Activated naive CD4-positive, alpha-beta T cell treated with anti-CD3 and anti-CD28 coated beads, Interleukin-2, amount 10 ng/mL, durations not matched to agents 7 days and 5 days (primary cell): Measurements from ENCODE around the gene GADD45GIP1.
"Not testable (repeated sequence)": the region's sequence is repeated elsewhere in the genome, so short reads cannot be mapped to it uniquely, and the experiment has no call there.

Experiments
- CTCF ChIA-PET: fragments of 350-600 bp; sonication (Branson Sonifier 250); formaldehyde crosslinking; loops from one replicate; lab custom pipeline; 2021; ENCODE audit warnings: antibody characterized with exemption; lab: Charles Lee
- DNase-seq: peaks from one replicate; pipeline ENCODE4 v3.0.0-alpha.2; 2020
- H3K27ac Mint-ChIP-seq: one replicate; pipeline ENCODE4 v1.8.0; 2021; ENCODE audit warnings: mild to moderate bottlenecking, moderate library complexity, mixed read lengths
- H3K27me3 Mint-ChIP-seq: one replicate; pipeline ENCODE4 v1.8.0; 2021; ENCODE audit warnings: mild to moderate bottlenecking, mixed read lengths
- H3K36me3 Mint-ChIP-seq: one replicate; pipeline ENCODE4 v1.8.0; 2021; ENCODE audit warnings: mixed read lengths
- H3K4me1 Mint-ChIP-seq: one replicate; pipeline ENCODE4 v1.8.0; 2021; ENCODE audit warnings: mixed read lengths
- H3K4me3 Mint-ChIP-seq: one replicate; pipeline ENCODE4 v1.8.0; 2021; ENCODE audit warnings: mild to moderate bottlenecking, moderate library complexity, mixed read lengths
- H3K9me3 Mint-ChIP-seq: one replicate; pipeline ENCODE4 v1.8.0; 2021; ENCODE audit warnings: mixed read lengths

Gene GADD45GIP1

DNA sequence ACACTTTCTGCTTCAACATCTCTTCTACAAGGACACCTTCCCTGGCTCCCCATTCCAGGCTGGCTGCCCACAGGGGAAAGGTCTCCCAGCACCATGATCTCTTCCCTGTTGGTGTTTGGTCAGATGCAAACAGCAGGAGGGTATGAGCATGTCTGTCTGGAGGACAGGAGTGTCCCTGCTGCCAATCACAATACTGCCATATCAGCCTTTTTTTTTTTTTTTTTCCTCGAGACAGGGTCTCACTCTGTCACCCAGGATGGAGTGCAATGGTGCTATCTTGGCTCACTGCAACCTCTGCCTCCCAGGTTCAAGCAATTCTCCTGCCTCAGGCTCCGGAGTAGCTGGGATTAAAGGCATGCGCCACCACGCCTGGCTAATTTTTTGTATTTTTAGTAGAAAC, 41.2 kb downstream of the GADD45GIP1 start:
- CTCF ChIA-PET = interaction anchor here (2.3 kb wide), 1 partner anchor 30 kb away, joined by 9 read pairs; no protein-coding TSS in a partner anchor
- H3K36me3 Mint-ChIP-seq, H3K27me3 Mint-ChIP-seq, H3K9me3 Mint-ChIP-seq, DNase-seq, H3K4me3 Mint-ChIP-seq: not testable (repeated sequence)
- H3K27ac Mint-ChIP-seq = peak overlapping the region; percentile 75
- H3K4me1 Mint-ChIP-seq = peaks cover 46% of the 10 kb centered on the region

DNA sequence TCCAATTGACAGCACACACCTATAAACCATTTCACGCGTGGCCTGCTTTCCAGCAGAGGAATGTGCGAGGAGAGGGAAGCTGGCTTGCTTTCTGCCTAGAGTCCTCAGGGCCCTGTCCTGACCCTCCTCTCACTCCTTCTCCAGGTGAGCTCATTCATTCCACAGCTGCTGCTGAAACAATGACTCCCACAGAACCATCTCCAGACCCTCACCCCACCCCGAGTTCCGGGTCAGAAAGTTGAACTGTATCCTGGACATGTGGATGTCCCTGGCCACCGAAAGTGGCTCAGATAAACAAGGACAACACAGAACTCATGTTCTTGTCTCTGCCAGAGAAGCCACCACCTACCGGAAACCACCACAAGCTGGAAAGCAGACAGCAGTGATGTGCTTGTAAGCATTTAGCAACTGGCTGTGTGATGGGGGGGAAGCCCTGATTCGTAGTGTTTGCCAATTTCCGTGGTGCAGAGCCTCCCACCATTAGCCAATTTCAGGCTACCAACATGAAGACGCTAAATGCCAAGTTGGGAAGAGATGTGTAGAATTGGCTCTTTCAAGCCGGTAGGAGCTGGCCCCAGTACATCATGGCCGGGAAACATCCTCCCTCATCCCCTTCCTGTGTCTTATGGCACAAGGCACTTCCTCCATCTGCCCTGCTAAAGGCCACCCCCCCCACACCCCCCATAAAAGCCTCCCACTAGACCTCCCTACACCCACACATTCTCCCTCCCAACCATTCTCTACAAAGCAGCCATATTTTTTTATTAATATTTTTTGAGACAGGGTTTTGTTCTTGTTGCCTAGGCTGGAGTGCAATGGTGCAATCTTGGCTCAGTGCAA, 43.0 kb downstream of the GADD45GIP1 start:
- DNase-seq = peak; percentile 79
- Mint-ChIP-seq H3K27ac (peak overlapping the region; percentile 99), H3K4me1 (peaks cover 37% of the 10 kb centered on the region), H3K27me3 (peaks cover 3% of the 10 kb centered on the region), H3K36me3 (peaks cover 3% of the 10 kb centered on the region), H3K9me3 (peaks cover 3% of the 10 kb centered on the region), H3K4me3 (peak overlapping the region; percentile 59)
- CTCF ChIA-PET = interaction anchor here (0.8 to 1.9 kb wide), 5 partner anchors 19 to 154 kb away, joined by 3 to 7 read pairs (median 6); partner anchors contain the start of gene FARSA

DNA sequence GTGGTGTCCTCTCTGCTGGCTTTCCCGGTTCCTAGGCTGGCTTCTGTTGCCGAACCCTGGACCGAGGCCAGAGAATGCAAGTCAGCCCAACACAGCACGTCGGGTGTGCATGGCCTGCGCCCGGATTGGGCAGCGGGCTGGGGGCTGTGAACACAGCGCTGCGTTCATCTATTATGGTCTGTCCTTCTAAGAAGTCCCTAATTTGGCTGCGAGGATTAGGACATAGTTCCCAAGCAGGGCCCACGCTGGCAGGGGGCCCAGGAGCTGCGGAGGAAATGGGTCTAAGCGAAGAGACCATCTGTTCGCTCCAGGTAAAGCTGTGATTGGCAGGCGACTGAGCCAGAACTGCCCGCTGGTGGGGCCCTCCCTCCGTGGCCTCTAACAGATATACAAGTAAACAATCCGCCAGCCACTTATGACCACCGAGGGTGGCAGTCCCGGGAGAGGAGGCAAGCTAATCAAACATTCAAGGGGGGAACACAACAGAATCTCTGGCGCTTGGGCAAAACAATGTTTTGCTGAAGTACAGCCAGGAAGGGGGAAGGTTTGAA, 43.9 kb downstream of the GADD45GIP1 start:
- Mint-ChIP-seq H3K4me3 (no peak overlapping the region), H3K36me3 (no peaks in the 10 kb centered on the region), H3K4me1 (peaks cover 30% of the 10 kb centered on the region), H3K27ac (peak overlapping the region; percentile 99), H3K9me3 (no peaks in the 10 kb centered on the region), H3K27me3 (no peaks in the 10 kb centered on the region)
- DNase-seq = no peak
- CTCF ChIA-PET = interaction anchor here (1.3 to 1.9 kb wide), 3 partner anchors 28 to 153 kb away, joined by 3 to 7 read pairs (median 7); no protein-coding TSS in a partner anchor

DNA sequence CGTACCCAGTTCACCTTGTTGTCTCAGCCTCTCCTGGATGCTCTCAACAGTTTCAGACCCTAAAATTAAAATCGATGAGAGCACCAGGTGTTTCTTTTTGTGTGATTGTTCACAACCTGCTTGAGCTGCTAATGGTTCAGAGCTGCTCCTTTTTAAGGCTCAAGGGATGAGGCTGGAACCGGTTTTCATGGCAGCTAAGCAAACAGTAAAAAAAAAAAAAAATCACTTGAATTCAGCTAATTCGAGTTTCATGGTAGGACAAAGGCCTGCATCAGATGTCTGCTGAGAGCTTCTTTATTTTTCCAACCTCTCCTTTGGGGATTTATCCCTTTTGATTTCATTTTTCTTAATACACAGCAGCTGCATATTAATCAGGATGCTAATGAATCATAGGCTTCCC, 44.5 kb downstream of the GADD45GIP1 start:
- Mint-ChIP-seq H3K36me3 (no peaks in the 10 kb centered on the region), H3K4me3 (no peak overlapping the region), H3K27ac (peak overlapping the region; percentile 99)

DNA sequence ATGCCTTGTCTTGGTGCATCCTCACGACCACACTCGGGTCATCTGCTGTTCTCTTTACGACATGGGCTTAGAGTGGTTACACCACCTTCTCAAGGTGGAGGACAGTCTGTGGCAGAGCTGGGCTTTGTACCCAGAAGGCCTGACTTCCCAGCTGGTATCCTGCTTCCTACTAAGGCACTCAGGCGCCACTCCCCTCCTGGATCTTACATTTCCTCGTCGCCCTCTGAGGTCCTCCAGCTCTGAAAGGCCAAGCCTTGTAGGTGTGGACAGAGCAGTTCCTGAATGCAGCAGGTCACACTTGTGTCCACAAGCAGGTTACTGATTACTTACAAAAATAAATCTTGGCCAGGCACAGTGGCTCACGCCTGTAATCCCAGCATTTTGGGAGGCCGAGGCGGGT, 49.9 kb downstream of the GADD45GIP1 start:
- Mint-ChIP-seq H3K27ac (no peak overlapping the region), H3K27me3 (no peaks in the 10 kb centered on the region), H3K36me3 (no peaks in the 10 kb centered on the region), H3K4me3 (no peak overlapping the region), H3K9me3 (no peaks in the 10 kb centered on the region), H3K4me1 (no peaks in the 10 kb centered on the region)
- DNase-seq = no peak
- CTCF ChIA-PET = interaction anchor here (0.7 to 1.3 kb wide), 2 partner anchors 8 to 58 kb away, joined by 3 read pairs; no protein-coding TSS in a partner anchor

More for the DNA sequence above, 44.5 kb downstream of the GADD45GIP1 start:
- no peaks in the 10 kb centered on the region for H3K9me3 Mint-ChIP-seq
- H3K27me3 Mint-ChIP-seq = no peaks in the 10 kb centered on the region
- CTCF ChIA-PET = no interaction called here
- H3K4me1 Mint-ChIP-seq = peaks cover 30% of the 10 kb centered on the region
- DNase-seq = no peak
